Testis (tissue), 3 donors: ENCODE data around the gene GSK3A. TPM values are rescaled to one million over a fixed set of nuclear protein-coding genes. Genes with fewer than 3 reads are reported as not detected.

ENCODE experiments used
- DNase-seq: peaks from one replicate; pipeline ENCODE4 v3.0.0-alpha.2; 2019
- H3K27ac ChIP-seq, 2 donors: fragments of 200-600 bp; sonication (generic); one replicate each; pipeline ENCODE4 v1.5.1; 2019
- H3K27me3 ChIP-seq: fragments of 200-600 bp; sonication (generic); one replicate; pipeline ENCODE4 v1.5.1; 2019
- H3K36me3 ChIP-seq: fragments of 200-600 bp; sonication (generic); one replicate; pipeline ENCODE4 v1.5.1; 2017; ENCODE audit warnings: low read depth; ENCODE audit errors: missing control alignments
- H3K4me1 ChIP-seq: fragments of 200-600 bp; sonication (generic); one replicate; pipeline ENCODE4 v1.5.1; 2019
- H3K4me3 ChIP-seq, 2 donors: fragments of 200-600 bp; sonication (generic); one replicate each; pipeline ENCODE4 v1.5.1; 2017 to 2019
- H3K9me3 ChIP-seq: fragments of 200-600 bp; sonication (generic); one replicate; pipeline ENCODE4 v1.5.1; 2017
- CTCF ChIP-seq, 3 experiments: fragments of 450-650 bp in 2 of 3; fragments of 200-600 bp in 1 of 3; sonication (generic) in 1 of 3; IDR thresholded peaks; one replicate each; pipeline ENCODE4 v1.5.1; 2016 to 2019; ENCODE audit warnings: antibody characterized with exemption in 3 of 3, mild to moderate bottlenecking in 2 of 3, moderate library complexity in 1 of 3
- POLR2A ChIP-seq: fragments of 450-650 bp; IDR thresholded peaks from one replicate; pipeline ENCODE4 v1.6.1; 2017; ENCODE audit warnings: antibody characterized with exemption, mild to moderate bottlenecking, moderate library complexity
- WGBS, 2 donors: methylation state at CpG; one replicate each; pipeline ENCODE4 v1.1.5; 2018; 5-methylcytosine and 5-hydroxymethylcytosine counted together
- intact Hi-C: fragments of 100-400 bp; cut with DNase I; formaldehyde crosslinking; loops from one replicate; pipeline ENCODE4 v1.15.1; 2023; ENCODE audit warnings: low total_unique reads
- polyA plus RNA-seq: library from polyadenylated mRNA; stranded (reverse); fragments of 350-450 nt; fragmentation: Illumina TruSeq; extraction: RNeasy Lipid Tissue Mini Kit (QIAGEN cat#74804); gene quantifications from one replicate; pipeline ENCODE4 v1.2.3, GENCODE V29; 2014; ENCODE audit warnings: low read depth, low replicate concordance; ENCODE audit not compliant: insufficient read depth
- total RNA-seq, 2 donors: library from RNA; depleted of rRNA; stranded (reverse); fragments of >200 nt; gene quantifications; one replicate each; pipeline ENCODE4 v1.2.3, GENCODE V29; 2016

Gene GSK3A
- total and polyA plus RNA-seq, 3 donors from 2014 or later: 54.3 to 98.1 (median 64.3) TPM

- intact Hi-C loops: no loop called here
- no peak for DNase-seq
- Histone ChIP-seq H3K27me3 (no peaks in the 10 kb centered on the region), H3K36me3 (no peaks in the 10 kb centered on the region), H3K27ac (no peak overlapping the region), H3K4me1 (peaks cover 32% of the 10 kb centered on the region), H3K4me3 (peak overlapping the region in 1 of 2 donors; percentile 76), H3K9me3 (no peaks in the 10 kb centered on the region)
- TF ChIP-seq CTCF (IDR thresholded peaks at IDR 0.05): no peak
- TF ChIP-seq POLR2A: no peak
- 83 to 86% methylated on average over 3 of the region's 3 CpGs for WGBS, 2 donors
Observed at GRCh38 chr19:42241279-42241678, 1.1 kb downstream of the GSK3A start.

- Histone ChIP-seq H3K36me3 (no peaks in the 10 kb centered on the region), H3K9me3 (no peaks in the 10 kb centered on the region), H3K27ac (no peak overlapping the region), H3K4me1 (peaks cover 19% of the 10 kb centered on the region), H3K27me3 (no peaks in the 10 kb centered on the region), H3K4me3 (no peak overlapping the region)
- no peak for DNase-seq
- WGBS, 2 donors: 86 to 93% methylated on average over 10 of the region's 10 CpGs
- TF ChIP-seq CTCF (IDR thresholded peaks at IDR 0.05) (no peak), POLR2A (no peak)
- intact Hi-C loops: no loop called here
Observed at GRCh38 chr19:42239544-42240220, 2.7 kb downstream of the GSK3A start.

- WGBS, 2 donors: 80 to 87% methylated on average over 5 of the region's 5 CpGs
- H3K9me3 ChIP-seq: no peaks in the 10 kb centered on the region
- no peaks in the 10 kb centered on the region for H3K27me3 ChIP-seq
- H3K27ac ChIP-seq: no peak overlapping the region
- no peaks in the 10 kb centered on the region for H3K36me3 ChIP-seq
- TF ChIP-seq CTCF (IDR thresholded peaks at IDR 0.05): no peak
- no peak for TF ChIP-seq POLR2A
- intact Hi-C loops: no loop called here
- peaks cover 4% of the 10 kb centered on the region for H3K4me1 ChIP-seq
- no peak overlapping the region for H3K4me3 ChIP-seq
- DNase-seq: no peak
Observed at GRCh38 chr19:42235181-42235580, 7.2 kb downstream of the GSK3A start.

GRCh38 chr19:42234364-42234763 lies 8.0 kb downstream of the GSK3A start:
- TF ChIP-seq CTCF (IDR thresholded peaks at IDR 0.05) (no peak), POLR2A (no peak)
- WGBS, 2 donors: 88 to 93% methylated on average over 7 to 11 of the region's 11 CpGs
- peaks cover 4% of the 10 kb centered on the region for H3K4me1 ChIP-seq
- no peak overlapping the region for H3K4me3 ChIP-seq
- H3K36me3 ChIP-seq: no peaks in the 10 kb centered on the region
- no peaks in the 10 kb centered on the region for H3K9me3 ChIP-seq
- no peak for DNase-seq
- no peak overlapping the region for H3K27ac ChIP-seq
- no peaks in the 10 kb centered on the region for H3K27me3 ChIP-seq
- intact Hi-C loops: no loop called here

GRCh38 chr19:42233678-42234292 lies 8.6 kb downstream of the GSK3A start:
- H3K27ac ChIP-seq: no peak overlapping the region
- no peak overlapping the region for H3K4me3 ChIP-seq
- H3K4me1 ChIP-seq: peaks cover 4% of the 10 kb centered on the region
- 80 to 82% methylated on average over 6 of the region's 6 CpGs for WGBS, 2 donors
- H3K27me3 ChIP-seq: no peaks in the 10 kb centered on the region
- intact Hi-C loops: no loop called here
- DNase-seq: no peak
- TF ChIP-seq POLR2A (no peak), CTCF (IDR thresholded peaks at IDR 0.05) (no peak)
- H3K9me3 ChIP-seq: no peaks in the 10 kb centered on the region
- no peaks in the 10 kb centered on the region for H3K36me3 ChIP-seq
